ENCODE data around the gene TAF1A.

DNA sequence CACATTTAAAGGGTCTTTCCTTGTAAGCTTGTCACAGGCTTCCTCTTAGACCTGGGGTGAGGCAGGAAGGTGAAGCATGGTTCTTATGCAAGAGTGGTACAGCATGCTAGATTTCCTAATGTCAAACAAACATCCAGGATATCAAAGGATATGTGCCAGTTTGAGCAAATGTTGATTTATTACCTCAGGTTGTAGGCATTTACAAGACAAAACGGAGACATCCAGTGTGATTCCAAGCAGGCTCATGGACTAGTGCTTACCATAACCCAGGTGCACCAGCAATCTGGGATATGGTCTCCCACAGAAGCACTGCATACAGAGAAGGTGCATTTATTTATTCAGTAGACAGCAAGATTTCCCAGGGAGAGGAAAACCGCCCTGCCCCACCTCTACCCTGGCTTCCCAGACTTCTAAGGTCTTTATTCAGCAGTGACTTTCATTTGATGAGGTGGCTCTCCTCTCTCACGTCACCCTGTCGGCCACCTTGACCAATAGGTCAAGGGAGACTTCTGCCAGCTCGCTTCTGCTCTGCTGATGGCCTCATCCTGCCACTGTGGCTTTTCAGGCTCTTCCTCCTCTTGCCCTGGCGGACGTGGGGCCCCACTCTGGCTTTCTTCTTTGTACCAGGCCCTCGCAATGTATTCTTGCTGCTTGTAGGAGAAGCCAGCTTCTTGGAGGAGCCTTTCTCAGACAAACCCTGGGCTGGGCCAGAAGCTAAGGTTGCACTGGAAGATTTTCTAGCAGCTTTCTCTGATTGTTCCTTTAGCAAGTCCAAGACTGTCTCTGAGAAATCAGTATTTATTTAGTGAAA is 67.4 kb downstream of the TAF1A start:
- no peak for TF ChIP-seq CTCF (IDR thresholded peaks at IDR 0.05 in 2 of 3, conservative IDR thresholded peaks at IDR 0.05 in 1 of 3; ENCODE audit: control insufficient read depth in 2 of 3, extremely low read depth in 1 of 3, insufficient read depth in 1 of 3, low read depth in 3 of 3, low read length in 3 of 3)
- TF ChIP-seq YY1 (IDR thresholded peaks at IDR 0.05; ENCODE audit: low read depth, low read length), result no peak
- TF ChIP-seq, protein P1, sequence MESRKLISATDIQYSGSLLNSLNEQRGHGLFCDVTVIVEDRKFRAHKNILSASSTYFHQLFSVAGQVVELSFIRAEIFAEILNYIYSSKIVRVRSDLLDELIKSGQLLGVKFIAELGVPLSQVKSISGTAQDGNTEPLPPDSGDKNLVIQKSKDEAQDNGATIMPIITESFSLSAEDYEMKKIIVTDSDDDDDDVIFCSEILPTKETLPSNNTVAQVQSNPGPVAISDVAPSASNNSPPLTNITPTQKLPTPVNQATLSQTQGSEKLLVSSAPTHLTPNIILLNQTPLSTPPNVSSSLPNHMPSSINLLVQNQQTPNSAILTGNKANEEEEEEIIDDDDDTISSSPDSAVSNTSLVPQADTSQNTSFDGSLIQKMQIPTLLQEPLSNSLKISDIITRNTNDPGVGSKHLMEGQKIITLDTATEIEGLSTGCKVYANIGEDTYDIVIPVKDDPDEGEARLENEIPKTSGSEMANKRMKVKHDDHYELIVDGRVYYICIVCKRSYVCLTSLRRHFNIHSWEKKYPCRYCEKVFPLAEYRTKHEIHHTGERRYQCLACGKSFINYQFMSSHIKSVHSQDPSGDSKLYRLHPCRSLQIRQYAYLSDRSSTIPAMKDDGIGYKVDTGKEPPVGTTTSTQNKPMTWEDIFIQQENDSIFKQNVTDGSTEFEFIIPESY (IDR thresholded peaks at IDR 0.05), result no peak
- TF ChIP-seq POLR2A (IDR thresholded peaks at IDR 0.05; ENCODE audit: low read depth, low read length), result no peak
- TF ChIP-seq CHD1 (IDR thresholded peaks at IDR 0.05; ENCODE audit: low read depth, low read length), result no peak
- TF ChIP-seq MAX (IDR thresholded peaks at IDR 0.05; ENCODE audit: low read depth, low read length), result no peak
- no peak for TF ChIP-seq POLR2AphosphoS2 (IDR thresholded peaks at IDR 0.05; ENCODE audit: low read depth, low read length)
- TF ChIP-seq SPI1 (IDR thresholded peaks at IDR 0.05; ENCODE audit: borderline replicate concordance, insufficient read depth, low read depth, low read length), result no peak
- no peak for TF ChIP-seq SIX5 (IDR thresholded peaks at IDR 0.05; ENCODE audit: low read depth, low read length, severe bottlenecking)
- TF ChIP-seq EGR1 (IDR thresholded peaks at IDR 0.05; ENCODE audit: borderline replicate concordance in 1 of 2, low read depth in 2 of 2, low read length in 2 of 2), result no peak
- no peak for TF ChIP-seq CREB1 (IDR thresholded peaks at IDR 0.05; ENCODE audit: low read depth)
- no peak for TF ChIP-seq BACH1 (IDR thresholded peaks at IDR 0.05; ENCODE audit: borderline replicate concordance)
- TF ChIP-seq TCF7 (IDR thresholded peaks at IDR 0.05; ENCODE audit: borderline replicate concordance), result no peak
- TF ChIP-seq ASH2L (IDR thresholded peaks at IDR 0.05; ENCODE audit: borderline replicate concordance, low read depth), result no peak

Data from GM12878 (cell line).